EL (cell line): Measurements from ENCODE around the gene EYS.

ENCODE experiments used
- DNase-seq: peaks from one replicate; pipeline ENCODE4 v3.0.0-alpha.2; 2016

Gene EYS

DNA sequence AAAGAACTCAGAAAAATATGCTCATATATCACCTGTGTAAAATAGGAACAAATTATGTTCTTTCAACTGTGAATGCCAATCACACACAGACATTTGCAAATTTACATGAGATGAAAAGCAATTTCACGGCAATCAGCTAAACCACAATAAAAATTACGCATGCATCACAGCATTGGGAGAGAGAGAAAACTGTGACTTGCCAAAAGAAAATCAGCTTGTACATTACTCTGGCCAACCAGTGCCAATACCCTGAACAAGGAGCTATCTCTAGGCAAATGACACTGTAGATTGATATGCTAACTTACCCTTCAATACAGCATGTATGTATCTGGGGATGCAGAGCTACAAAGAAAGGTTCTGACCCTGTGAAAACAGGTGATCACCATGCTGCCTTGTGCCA is 515.6 kb downstream of the EYS start:
- no peak for DNase-seq

DNA sequence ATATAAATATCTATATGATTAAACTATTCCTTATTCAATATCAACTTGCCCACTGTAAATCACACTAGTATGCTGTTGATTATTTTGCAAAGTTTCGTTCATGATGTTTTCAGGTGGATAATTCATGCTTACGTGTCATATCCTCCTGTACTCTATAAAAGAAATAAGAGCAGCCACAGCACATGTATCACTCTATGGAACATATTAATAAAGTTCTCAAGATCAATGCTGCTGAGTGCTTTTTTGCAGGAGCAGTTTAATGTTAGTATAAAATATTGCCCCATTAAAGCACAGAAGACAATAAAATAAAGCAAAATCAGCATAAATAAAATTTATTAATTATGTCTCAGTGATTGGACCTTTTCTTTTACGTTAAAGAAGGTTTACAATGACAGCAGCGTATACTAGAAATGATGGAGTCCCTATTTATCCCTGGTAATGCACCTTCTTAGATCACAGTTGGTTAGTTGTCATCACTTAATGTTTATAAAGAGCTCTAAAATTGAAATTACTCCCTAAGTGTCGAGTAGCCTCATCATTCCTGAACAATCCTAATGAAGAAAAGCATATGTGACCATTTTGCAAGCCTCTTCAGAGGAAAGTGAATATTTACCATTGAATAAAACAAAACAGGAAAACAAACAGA is 517.7 kb downstream of the EYS start:
- DNase-seq: no peak

DNA sequence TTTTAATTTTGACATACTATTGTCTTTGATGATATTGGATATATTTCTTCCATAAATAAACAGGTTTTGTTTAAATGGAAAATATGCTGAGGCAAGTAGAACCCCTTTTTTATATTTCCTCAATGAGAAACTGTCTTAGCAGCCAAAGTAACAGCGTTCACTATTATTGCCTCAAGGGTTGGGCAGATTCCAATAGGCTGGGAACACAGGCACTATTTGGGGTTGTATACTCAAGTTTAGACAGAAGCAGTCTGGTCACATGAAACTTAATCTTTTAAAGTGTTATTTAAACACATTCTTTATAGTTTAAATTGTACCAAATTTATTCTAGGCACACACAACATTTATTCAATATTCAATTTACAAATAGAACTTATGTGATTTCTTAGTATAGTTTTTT is 520.2 kb downstream of the EYS start:
- no peak for DNase-seq

DNA sequence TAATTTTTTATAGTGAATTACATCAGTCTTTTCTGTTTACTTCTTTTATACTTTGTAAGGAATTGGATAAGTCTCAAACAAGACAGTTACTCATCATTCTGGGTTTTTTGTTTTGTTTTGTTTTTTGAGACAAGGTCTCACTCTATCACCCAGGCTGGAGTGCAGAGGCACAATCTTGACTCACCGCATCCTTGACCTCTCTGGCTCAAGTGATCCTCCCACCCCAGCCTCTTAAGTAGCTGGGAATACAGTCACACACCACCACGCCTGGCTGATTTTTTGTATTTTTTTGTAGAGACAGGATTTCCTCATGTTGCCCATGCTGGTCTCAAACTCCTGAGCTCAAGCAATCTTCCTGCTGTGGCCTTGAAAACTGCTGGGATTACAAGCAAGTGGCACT is 524.3 kb downstream of the EYS start:
- no peak for DNase-seq

DNA sequence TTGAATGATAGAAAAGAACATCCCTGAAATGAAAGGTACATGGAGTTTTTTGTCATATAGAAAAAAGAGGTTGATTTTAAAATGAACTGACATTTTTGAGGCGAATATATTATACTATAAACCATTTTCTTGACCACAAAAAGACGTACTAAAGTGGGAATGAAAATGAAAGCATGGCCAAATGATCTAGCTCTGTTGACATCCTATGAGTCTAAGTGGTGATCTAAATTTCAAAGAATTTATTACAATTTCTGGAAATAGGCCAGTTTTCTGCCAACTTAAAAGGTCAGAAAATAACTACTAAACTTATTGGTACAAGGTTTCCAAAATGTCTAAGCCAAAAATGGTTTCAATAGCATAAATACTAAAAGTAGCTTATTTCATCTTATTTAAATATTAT is 536.8 kb downstream of the EYS start:
- DNase-seq: no peak

DNA sequence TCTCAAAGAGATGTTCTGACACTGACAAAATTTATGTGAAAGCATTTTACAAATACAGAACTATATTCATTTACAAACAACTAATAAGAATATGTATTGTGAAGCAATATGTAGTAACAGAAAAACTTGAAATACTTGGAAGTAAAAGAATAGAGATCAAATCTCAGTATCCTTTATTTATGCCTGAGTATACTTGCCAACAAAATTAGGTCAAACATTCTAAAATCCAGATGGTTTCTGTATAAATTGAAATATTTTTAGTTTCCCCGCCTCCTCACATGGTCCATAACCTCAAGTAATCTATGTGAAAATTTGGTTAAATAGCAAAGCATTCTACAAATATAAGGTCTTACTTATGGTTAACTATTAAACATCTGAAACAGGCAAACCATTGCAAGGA is 545.4 kb downstream of the EYS start:
- DNase-seq: no peak

DNA sequence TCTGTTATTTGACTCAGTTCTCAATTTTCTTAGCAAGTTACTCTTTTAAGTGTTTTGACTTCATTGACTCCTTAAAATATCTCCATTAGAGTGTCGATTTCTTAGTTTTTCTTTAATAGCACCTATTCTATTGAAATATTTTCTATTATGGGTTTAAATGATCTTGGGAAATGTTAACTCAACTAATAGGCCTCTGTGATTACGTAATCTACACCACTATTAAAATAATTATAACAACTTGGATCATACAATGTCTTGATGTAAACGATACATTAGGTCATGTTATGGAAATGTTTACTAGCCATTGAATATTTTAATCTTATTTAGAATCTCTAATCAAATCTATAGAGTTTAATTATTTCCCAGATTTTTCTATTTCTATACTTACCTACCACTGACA is 550.0 kb downstream of the EYS start:
- no peak for DNase-seq

DNA sequence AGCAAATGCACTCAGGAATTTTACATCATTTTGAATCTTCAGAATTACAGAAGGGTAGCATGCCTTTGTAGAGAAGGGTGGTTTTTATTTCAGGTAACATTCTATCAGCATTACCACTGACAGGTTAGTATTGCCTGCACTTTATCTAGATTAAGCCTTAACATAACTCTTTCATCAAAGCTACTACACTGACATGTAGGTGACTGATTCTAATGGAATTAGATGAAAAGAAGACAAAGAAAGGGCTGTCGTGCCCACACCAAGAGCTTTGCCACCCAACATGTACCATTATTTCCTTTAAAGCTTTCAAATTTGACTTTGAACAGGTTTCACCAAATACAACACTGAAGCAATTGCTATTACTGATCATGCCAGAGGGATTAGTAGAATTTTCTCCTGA is 551.9 kb downstream of the EYS start:
- DNase-seq: no peak

DNA sequence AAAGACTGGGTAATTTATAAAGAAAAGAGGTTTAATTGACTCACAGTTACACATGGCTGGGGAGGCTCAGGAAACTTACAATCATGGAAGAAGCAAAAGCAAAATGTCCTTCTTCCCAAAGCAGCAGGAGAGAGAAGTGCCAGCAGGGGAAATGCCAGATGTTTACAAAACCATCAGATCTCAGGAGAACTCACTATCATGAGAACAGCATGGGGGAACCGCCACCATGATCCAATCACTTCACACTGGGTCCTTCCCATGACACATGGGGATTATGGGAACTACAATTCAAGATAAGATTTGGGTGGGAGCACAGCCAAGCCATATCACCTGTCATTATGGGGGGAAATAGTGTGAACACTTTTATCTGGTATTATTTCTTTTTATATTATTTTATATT is 557.2 kb downstream of the EYS start:
- no peak for DNase-seq

DNA sequence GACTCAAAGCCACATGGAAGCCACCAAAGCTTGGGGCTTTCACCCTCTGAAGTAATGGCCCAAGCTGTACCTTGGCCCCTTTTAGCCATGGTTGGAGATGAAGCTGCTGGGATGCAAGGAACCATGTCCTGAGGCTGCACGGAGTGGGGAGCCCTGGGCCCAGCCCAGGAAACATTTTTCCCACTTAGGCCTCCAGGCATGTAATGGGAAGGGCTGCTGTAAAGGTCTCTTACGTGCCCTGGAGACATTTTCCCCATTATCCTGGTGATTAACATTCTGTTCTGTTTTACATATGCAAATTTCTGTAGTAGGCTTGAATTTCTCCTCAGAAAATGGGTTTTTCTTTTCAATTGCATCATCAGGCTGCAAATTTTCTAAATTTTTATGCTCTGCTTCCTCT is 558.2 kb downstream of the EYS start:
- no peak for DNase-seq

DNA sequence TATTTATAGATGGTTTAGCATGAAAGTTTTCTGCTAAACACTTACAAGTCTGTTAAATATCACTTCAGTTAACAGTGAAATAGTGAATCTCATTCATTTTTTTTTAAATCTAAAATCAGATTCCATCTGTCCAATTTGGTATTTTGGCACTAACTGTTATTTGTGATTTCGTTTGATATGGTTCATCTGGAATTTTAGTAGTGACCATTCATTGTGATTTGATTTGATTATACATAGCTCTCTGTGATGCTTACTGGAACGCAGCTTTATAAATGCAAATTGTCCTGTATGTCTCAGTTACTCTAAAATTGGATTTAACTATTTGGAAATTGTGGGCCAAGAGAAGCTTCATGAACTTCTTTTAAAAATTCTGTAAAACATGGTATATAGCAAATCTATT is 571.5 kb downstream of the EYS start:
- DNase-seq: no peak

DNA sequence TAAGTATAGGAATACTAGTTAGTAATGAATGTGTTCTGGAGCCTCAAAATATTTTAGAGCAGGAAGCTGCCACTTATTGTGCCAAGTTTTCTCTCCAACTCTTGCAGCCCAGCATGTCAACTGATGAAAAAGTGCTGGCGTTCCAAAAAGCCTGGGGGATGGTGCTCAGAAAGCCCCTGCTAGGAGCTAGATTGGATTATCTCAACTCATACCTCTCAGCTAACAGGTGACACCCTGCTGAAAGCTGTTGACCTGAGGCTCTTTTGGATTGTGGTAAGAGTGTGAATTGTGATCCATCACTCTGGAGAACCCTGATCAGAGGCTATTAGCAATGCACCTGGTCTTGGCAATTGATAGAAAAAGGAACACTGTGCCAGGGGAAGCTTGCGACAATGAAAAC is 580.4 kb downstream of the EYS start:
- DNase-seq: no peak

DNA sequence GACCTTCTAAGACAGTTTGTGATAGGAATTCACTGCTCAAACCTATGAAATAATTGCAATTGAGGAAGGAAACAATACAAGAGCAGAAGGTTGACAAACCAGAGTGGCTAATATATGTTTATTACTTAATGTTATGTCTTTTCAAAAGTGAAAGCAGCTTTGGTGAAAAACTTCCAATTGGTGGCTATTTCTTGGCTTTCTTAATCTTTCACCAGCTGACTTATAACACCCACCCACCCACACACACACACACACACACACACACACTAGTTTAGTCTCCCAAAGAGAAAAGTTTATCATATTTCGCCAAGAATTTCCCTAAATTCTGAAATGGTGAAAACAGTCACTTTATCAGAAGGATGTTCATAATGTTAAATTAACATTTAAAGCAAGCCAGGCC is 583.5 kb downstream of the EYS start:
- DNase-seq: no peak

DNA sequence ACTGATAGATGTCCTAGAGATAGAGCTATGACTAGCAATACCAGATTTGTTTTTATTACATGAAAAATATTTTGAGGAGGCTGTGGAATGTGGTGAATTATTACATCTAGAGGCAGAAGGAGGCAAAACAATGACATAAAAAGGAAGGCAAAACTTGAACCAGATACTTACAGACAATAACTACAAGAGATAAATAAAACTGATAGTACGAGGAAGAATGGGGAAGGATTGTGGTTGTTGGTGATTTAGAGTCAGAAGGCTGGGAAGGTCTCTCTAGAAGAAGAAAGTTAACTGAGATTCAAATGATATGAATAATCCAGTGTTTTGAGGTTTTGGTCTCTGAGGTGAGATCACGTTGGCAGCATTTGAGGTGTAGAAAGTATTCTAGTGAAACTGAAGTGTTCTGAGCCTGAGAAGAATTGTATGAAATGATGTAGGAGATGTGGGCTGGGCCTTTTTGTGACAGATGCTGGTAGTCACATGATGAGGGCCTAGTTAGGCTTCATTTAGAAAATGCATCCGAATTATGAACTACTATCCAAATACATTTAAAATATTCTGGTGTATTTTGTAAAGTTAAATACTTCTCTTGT is 589.1 kb downstream of the EYS start:
- DNase-seq: no peak

DNA sequence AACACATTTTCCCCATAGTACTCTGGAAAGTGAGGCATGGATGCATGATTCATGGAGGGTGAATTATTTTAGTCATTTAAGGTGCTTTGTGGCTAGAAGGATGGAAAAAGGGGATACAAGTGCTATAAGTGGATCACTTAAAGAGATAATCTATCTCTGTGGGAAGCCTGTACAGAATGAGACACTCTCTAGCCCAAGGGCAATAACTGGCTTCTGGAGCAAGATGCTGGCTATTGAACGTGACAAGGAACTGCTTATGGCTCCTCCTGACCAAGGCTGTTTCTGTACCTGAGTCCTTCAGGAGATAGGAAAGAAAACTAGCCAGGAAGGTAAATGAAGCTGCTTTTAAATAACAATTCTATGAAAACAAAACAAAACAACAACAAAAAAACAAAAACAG is 590.7 kb downstream of the EYS start:
- no peak for DNase-seq

DNA sequence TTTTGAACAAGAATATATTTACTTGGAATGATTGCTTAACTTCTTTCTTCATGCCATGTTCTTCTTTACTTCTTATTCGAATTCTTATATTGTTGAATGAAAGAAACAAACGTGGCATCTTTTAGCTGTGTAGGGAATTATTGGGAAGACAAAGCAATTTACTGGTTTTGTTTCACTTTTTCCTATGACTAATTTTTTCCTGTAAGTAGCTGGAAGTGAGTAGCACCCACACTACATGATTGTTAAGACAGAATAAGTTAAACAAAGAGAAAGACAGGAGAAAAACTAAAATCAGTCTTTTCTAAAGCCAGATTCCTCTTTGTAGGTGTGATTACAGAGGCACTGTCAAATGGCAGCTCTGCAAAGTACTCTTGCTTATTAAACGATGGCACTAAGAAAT is 593.4 kb downstream of the EYS start:
- no peak for DNase-seq

DNA sequence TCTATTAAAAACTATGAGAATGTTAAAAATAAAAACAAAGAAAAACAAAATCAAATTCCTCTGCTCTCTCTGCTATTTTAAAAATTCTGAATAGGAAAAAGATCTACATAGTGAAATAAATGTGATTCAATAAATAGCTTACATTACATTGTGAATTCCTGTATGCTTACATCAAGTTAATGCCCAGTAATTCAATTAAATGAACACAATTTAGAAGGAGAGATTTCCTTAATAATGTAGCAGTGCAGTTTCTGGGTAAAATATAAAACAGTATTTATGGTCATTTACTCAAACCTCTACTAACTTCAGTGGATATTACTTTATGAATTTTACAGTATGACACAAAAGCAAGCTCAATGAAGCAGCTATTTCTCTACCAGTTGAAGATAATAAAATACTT is 594.6 kb downstream of the EYS start:
- no peak for DNase-seq

DNA sequence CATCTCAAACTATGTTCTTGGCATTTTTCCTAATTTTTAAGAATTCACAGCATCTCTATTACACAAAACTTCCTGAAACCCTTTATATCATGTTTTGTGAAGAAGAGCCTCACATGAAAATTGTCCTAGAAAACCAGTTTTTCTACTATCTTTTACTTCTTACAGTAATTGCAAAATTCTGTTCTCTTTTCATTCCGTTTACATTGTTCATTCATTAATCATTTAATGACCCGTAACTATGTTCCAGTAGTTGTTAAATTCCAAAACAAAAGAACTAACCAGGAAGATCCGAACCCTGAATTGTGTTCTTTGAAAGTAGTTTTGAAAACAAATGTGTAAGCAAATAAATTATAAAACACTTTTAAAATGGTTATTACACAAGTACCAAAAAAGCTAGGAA is 597.0 kb downstream of the EYS start:
- no peak for DNase-seq

DNA sequence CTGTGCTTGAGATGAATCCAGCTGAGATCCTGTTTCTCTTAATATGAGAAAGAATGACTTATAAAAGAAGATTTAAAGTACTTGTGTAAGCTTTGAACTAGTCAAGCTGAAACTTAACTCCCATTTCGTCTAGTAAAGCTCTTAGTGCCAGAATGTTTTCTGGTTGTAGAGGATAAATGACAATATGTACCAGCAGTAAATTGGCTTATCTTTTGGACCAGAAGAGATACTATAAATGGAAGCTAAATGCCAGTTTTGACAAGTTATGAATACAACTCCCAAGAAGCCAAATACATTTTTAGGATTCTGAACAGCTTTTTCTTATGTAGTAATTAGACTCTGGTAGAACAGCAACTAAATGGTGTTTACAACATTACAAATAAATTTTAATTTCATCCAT is 608.7 kb downstream of the EYS start:
- no peak for DNase-seq

DNA sequence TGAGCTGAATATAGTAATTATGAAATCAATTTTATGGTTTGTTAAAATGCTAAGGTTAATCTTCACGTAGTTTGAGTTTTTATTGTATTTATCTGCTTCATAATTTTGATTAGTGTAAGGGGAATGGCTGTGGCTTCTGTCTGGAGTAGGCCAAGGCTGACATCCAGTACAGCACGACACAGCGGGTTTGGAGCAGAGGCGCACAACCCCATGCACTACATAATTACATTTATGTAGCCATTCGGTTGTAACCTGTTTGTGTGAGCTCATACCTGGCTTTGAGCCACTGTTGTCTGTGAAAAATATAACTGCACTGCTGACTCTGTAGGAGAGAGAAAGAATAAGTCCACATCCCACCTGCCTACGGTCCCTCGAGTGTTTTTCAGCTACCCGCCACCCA is 615.5 kb downstream of the EYS start:
- DNase-seq: no peak

DNA sequence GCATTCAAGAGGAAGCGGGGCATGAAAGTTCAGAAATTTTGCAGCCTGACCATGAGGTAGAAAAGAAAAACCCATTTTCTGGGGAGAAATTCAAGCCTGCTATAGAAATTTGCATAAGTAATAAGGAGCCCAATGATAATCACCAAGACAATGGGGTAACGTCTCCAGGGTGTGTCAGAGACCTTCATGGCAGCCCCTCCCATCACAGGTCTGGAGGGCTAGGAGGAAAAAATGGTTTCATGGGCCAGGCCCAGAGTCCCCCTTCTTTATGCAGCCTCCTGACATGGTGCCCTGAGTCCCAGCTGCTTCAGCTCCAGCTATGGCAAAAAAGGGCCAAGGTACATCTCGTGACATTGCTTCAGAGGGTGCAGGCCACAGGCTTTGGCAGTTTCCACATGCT is 618.5 kb downstream of the EYS start:
- DNase-seq: no peak

DNA sequence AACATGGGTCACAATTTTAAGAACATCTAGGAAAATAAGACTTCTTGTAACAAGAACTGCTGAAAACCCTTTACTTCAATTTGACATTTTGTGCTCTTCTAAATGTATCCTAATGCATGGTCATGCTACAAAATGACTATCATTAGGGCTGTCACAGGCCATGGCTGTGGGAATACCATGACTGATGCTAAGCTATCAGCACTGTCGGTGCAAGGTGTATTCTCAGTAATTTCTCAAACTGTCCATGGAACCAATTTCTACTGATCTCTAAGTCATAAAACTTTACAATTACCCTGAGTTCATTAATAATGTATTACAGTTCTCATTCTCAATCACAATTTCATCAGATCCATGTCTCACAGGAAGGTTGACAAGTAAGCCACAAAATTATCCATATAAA is 625.3 kb downstream of the EYS start:
- no peak for DNase-seq

DNA sequence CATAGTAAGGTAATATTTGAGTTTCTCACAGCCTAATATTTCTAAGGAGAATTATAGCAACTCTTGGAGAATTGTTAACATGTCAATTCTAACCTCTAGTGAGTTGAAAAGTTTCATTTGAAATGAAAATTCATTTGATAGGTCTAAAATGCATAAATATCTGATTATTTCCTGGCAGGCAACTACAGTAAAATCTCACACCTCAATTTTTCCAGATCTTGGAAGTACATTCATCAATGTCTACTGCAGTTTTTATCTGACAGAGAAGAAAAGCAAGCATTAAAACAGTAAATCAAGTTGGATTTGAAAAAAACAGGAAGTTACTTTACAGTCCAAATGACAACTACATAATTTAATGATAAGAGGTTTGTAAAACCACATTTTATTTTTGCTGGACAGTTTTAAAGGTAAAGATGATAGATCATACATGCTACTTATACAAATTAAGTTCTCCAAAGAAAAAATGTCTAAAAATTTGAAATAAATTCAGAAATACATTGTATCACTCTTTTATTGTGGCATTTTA is 631.3 kb downstream of the EYS start:
- DNase-seq: no peak

DNA sequence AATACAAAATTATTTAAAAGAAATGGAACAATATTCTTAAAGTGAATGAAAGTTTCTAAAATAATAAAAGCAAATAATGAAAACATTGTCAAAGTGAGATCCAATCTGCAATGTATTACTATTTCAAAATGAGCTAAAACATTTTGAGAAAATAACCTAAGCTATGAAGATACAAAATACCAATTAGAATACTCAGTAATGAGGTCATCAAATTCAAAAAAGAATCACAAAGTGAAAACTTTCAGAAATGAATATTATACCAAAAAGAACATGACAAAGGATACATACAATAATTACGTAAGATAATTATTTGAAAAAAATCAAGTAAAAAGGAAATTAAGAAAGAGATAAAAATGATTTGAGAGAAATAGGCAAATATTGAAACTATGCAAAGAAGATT is 634.5 kb downstream of the EYS start:
- no peak for DNase-seq

DNA sequence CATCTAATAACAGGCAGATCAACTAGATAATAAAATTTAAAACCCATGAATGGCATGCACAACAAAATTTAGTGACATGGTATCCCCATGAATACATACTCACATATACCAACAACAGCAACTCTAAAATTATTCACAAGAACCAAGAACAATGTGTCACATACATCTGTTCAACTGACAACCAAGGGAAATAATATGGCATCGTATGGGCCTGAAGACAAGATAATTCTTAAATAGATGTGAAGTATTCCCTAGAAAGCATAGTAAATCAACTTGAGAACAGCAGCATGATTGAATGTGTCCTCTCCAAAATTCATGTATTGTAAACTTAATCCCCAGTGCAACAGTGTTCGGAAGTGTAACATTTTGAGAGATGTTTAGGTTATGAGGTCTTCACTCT is 635.5 kb downstream of the EYS start:
- DNase-seq: no peak
